Kidney epithelial cell (primary cell): ENCODE results near the gene GLB1L. TPM values are rescaled to one million over a fixed set of nuclear protein-coding genes. Genes with fewer than 3 reads are reported as not detected.

ENCODE experiments used
- DNase-seq: peaks from one replicate; pipeline ENCODE4 v3.0.0-alpha.2; 2010; ENCODE audit warnings: low read depth
- H3K27me3 ChIP-seq: 2 replicates; pipeline ENCODE4 v1.6.0; 2011; ENCODE audit warnings: low read length; ENCODE audit not compliant: control insufficient read depth, insufficient read depth
- H3K36me3 ChIP-seq: 2 replicates; pipeline ENCODE4 v1.5.1; 2011; ENCODE audit warnings: low read length; ENCODE audit not compliant: control insufficient read depth, insufficient read depth
- H3K4me3 ChIP-seq: 2 replicates; pipeline ENCODE4 v1.5.1; 2011; ENCODE audit warnings: low read depth, mild to moderate bottlenecking, control low read depth, low read length
- total RNA-seq: library from RNA; depleted of rRNA; stranded (reverse); fragments of >200 nt; gene quantifications from 2 replicates; pipeline ENCODE4 v1.2.3, GENCODE V29; 2015
- TF ChIP-seq, protein P1 (sequence below): IDR thresholded peaks from 2 replicates; pipeline ENCODE4 v1.5.1; 2011; ENCODE audit warnings: mild to moderate bottlenecking, moderate library complexity, low read length, control low read depth, inconsistent platforms; ENCODE audit not compliant: insufficient read depth, poor library complexity, severe bottlenecking

The GLB1L gene
- total RNA-seq, 1 donor from 2014 or later = 19.8 TPM

DNA sequence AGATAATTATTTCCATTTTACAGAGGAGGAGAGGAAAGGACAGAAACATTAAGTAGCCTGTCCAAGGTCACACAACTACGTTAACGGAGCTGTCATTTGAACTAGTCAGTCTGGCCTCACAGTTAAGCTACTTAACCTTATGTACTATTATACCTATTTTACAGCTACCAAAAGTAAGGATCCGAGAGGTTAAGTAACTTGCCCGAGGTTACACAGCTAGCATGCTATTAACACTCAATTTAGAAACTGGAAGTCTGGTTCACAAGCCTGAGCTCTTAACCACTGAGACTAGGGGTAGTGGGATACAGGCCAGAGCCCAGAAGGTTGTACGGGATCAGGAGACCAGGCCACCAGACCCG lies 476 bp downstream of the GLB1L start:
- no peaks in the 10 kb centered on the region for H3K36me3 ChIP-seq
- no peak for DNase-seq
- H3K4me3 ChIP-seq = peak overlapping the region; percentile 84
- TF ChIP-seq, protein P1, sequence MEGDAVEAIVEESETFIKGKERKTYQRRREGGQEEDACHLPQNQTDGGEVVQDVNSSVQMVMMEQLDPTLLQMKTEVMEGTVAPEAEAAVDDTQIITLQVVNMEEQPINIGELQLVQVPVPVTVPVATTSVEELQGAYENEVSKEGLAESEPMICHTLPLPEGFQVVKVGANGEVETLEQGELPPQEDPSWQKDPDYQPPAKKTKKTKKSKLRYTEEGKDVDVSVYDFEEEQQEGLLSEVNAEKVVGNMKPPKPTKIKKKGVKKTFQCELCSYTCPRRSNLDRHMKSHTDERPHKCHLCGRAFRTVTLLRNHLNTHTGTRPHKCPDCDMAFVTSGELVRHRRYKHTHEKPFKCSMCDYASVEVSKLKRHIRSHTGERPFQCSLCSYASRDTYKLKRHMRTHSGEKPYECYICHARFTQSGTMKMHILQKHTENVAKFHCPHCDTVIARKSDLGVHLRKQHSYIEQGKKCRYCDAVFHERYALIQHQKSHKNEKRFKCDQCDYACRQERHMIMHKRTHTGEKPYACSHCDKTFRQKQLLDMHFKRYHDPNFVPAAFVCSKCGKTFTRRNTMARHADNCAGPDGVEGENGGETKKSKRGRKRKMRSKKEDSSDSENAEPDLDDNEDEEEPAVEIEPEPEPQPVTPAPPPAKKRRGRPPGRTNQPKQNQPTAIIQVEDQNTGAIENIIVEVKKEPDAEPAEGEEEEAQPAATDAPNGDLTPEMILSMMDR = no peak
- H3K27me3 ChIP-seq = no peaks in the 10 kb centered on the region

DNA sequence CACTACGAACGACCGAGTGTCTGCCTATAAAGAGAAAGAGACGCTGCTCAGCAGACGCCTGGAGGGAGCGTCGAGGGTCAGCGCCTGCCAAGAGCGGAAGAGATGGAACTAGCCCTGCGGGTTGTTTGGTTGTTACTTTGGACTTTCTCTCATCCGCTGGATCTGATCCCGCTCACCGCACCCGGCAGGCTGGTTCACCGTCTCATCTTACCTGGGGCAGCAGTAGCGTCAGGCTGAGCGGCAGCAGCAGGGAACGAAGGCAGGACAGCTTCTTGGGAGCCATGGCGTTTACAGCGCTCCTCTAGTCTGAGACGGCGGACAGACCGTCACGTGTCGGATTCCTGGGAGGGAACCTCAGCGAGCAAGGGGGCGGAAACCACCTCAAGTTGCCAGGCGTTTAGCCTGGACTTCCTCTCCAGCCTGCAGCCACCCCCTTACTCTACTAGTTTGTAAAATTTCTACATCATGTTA lies 1.9 kb downstream of the GLB1L start:
- TF ChIP-seq, protein P1 = no peak
- no peaks in the 10 kb centered on the region for H3K36me3 ChIP-seq
- no peaks in the 10 kb centered on the region for H3K27me3 ChIP-seq
- peak overlapping the region; percentile 23 for H3K4me3 ChIP-seq
- no peak for DNase-seq

DNA sequence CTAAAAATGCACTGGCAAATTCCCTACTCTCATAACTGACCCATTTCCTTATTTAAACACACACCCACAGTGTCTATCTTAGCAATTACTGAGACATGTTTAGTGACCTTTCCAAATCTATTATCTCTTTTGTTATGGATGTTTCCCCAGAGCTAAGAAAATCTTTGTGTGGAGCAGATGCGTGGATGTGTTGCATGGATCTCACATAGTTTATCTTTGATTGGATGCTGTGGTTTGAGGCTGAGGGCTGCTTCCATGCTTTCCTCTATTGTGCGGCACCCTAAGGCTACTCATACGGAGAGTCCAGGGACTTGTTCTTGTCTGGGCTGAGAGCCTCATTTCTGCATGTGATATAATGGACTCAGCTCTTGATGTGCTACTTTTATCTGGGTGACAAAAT lies 10.9 kb downstream of the GLB1L start:
- Histone ChIP-seq H3K27me3 (no peaks in the 10 kb centered on the region), H3K4me3 (no peak overlapping the region), H3K36me3 (peaks cover 10% of the 10 kb centered on the region)
- DNase-seq = no peak
- TF ChIP-seq, protein P1 = no peak

DNA sequence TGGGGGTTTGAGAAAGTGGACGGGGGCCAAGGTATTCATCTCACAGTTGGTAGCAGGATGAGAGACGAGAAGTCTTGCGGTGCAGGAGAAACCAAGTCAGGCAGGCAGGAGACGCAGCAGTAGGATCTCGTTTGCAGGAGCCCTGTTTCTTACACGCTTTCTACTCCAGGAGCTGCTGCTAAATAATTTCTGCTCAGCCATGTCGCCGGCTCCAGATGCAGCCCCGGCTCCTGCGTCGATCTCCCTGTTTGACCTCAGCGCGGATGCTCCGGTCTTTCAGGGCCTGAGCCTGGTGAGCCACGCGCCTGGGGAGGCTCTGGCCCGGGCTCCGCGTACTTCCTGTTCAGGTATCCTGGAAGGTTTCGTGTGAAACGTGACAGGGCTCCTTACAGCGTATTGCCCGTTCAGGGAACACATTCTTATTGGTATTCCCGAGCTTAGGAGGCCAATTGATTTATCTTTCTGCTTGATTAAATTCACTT lies 15.1 kb downstream of the GLB1L start:
- TF ChIP-seq, protein P1 = no peak
- Histone ChIP-seq H3K4me3 (peak overlapping the region; percentile 71), H3K27me3 (no peaks in the 10 kb centered on the region), H3K36me3 (peaks cover 4% of the 10 kb centered on the region)
- DNase-seq = no peak

DNA sequence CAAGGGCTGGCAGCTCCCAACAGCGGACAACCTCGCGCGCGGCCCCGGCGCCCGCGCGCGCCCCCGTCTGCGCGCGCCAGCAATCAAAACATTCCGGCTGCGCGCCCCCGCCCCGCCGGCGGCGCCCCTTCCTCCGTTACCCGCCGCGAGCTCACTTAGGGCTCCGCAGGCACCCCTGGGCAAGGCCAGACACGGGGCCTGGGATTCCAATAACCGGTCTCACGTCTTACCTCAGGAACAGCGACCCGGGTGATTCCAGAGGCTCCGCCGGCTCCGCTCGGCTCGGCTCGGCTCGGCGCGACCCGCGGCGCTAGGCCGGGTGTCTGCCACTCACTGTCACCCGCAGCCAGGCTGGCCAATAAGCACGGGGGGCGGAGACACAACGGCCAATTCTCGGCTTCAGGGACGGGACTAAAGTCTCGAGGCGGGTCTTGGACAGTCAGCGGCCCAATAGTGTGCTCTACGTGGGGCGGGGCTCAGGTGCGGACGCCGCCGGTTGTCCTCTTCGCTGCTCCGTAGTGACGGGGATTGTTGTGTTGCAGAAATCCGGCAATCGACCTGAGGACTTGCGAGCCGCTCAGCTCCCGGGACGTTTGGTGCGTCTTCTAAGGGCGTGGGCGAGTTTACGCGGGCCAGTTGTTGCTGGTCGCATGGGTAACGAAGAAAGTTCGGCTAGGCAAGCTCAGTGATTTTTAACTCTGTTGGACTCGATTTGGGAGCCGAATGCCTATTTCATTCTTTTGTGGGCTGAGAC lies 15.8 kb downstream of the GLB1L start, which contains the start of the genes ANKZF1 and ATG9A:
ANKZF1 (plus strand) TSS at position 502 of the 754 bp plus-strand sequence. CDS start 452 bp downstream, outside the sequence.
ATG9A (minus strand) TSS at position 332 of the 754 bp plus-strand sequence. CDS start 1,612 bp downstream, outside the sequence.
- TF ChIP-seq, protein P1 = no peak
- DNase-seq = peak; percentile 94
- Histone ChIP-seq H3K27me3 (no peaks in the 10 kb centered on the region), H3K4me3 (peak within 1 kb of the TSS; percentile 71), H3K36me3 (peaks cover 1% of the 10 kb centered on the region)

DNA sequence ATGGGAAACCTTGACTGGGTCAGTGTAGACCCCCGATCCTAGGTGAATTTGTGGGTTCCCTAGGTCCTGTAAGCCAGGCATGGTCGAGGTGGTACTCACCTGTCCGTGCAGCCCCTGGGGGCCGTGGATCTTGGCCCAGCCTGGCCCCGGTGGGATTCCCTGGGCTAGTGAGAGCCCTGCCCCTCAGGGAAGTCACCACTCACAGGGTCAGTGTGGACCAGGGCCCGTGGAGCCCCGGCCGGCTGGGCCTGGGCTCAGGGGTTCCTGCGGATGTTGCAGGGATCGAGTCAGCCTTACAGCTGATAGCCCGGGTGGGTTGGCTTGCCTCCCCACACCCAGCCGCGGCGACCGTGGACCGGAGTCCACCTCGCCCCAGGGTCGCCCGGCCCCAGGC lies 16.3 kb downstream of the GLB1L start:
- TF ChIP-seq, protein P1 = no peak
- no peak for DNase-seq
- no peaks in the 10 kb centered on the region for H3K27me3 ChIP-seq
- H3K4me3 ChIP-seq = peak overlapping the region; percentile 71
- no peaks in the 10 kb centered on the region for H3K36me3 ChIP-seq
